ENCODE results near the gene PTGES.
"Not testable (repeated sequence)": the region's sequence is repeated elsewhere in the genome, so short reads cannot be mapped to it uniquely, and the experiment has no call there.

PTGES gene

DNA sequence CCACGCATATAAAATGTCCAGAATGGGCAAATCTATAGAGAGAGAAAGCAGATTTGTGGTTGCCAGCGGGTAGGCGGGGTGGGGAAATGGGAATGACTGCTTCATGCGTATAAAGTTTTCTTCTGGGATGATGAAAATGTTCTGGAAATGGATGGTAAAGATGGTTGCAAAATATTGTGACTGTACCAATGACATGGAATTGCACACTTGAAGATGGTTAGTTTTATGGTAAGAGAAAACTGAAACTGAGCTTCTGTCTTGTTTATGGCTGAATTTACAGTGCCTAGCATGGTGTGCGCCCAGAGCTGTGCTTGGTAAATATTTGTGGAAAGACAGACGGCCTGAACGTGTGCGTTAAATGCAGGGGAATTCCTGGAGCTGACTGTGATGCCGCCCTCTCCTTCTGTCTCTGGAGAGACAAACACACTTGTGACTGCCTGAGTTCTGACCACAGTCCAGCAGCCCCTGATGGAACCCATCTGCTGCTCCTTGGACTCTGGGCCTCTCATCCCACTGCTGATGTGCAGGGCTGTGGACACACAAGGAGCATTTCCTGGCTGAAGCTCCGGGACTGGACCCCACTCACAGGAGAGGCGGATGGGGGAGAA lies 8.6 kb upstream of the PTGES start:
- in situ Hi-C loops (cut with MboI; ENCODE audit: low pct_unique_long_range_greater_than_20kb, low sequenced_read_pairs, unreplicated experiment): no loop called here
- TF ChIP-seq, protein P1, sequence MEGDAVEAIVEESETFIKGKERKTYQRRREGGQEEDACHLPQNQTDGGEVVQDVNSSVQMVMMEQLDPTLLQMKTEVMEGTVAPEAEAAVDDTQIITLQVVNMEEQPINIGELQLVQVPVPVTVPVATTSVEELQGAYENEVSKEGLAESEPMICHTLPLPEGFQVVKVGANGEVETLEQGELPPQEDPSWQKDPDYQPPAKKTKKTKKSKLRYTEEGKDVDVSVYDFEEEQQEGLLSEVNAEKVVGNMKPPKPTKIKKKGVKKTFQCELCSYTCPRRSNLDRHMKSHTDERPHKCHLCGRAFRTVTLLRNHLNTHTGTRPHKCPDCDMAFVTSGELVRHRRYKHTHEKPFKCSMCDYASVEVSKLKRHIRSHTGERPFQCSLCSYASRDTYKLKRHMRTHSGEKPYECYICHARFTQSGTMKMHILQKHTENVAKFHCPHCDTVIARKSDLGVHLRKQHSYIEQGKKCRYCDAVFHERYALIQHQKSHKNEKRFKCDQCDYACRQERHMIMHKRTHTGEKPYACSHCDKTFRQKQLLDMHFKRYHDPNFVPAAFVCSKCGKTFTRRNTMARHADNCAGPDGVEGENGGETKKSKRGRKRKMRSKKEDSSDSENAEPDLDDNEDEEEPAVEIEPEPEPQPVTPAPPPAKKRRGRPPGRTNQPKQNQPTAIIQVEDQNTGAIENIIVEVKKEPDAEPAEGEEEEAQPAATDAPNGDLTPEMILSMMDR (IDR thresholded peaks at IDR 0.05; ENCODE audit: extremely low read depth, insufficient read depth, missing control alignments): no peak
- DNase-seq (ENCODE audit: low spot score): no peak

DNA sequence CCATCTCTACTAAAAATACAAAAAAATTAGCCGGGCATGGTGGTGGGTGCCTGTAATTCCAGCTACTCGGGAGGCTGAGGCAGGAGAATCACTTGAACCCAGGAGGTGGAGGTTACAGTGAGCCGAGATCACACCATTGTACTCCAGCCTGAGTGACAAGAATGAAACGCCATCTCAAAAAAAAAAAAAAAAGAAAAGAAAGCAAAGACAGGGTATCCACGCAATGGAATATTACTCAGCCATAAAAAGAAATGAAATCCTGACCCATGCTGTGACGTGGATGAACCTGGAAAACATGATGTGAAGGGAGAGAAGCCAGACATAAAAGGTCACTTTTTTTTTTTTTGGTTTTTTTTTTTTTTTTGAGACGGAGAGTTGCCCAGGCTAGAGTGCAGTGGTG lies 7.9 kb upstream of the PTGES start:
- DNase-seq (ENCODE audit: low spot score); in situ Hi-C loops (cut with MboI; ENCODE audit: low pct_unique_long_range_greater_than_20kb, low sequenced_read_pairs, unreplicated experiment): not testable (repeated sequence)

DNA sequence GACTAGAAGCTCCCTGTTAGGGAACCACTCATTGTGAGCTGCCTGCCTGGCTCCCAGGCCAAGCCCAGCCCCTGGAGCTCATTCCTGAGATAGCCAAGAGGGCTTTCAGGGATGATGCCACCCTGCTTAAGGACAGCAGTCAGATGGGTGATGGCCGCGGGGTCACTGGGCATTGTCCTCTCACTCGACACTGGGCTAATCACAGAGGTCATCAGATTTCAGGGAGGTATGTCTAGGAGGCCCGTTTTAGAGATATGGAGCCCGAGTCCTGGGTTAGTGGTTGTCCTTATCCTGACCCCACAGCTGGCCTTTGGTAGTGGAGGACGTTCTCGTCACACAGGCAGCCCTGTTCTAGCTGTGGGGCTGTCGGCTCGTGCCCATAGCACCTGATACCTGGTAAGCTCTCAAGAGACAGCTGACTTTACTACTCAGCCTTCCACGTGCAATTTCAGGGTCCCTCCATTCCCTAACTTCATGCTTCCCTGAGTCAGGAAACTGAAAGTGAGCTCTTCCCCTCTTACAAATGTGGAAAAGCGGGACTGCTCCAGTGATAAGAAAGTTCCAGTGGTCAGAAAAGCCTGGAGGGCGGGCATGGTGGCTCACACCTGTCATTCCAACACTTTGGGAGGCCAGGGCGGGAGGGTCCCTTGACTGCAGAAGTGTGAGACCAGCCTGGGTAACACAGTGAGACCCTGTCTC lies 7.1 kb upstream of the PTGES start:
- TF ChIP-seq, protein P1 (IDR thresholded peaks at IDR 0.05; ENCODE audit: extremely low read depth, insufficient read depth, missing control alignments): no peak
- DNase-seq (ENCODE audit: low spot score): no peak
- in situ Hi-C loops (cut with MboI; ENCODE audit: low pct_unique_long_range_greater_than_20kb, low sequenced_read_pairs, unreplicated experiment): no loop called here

DNA sequence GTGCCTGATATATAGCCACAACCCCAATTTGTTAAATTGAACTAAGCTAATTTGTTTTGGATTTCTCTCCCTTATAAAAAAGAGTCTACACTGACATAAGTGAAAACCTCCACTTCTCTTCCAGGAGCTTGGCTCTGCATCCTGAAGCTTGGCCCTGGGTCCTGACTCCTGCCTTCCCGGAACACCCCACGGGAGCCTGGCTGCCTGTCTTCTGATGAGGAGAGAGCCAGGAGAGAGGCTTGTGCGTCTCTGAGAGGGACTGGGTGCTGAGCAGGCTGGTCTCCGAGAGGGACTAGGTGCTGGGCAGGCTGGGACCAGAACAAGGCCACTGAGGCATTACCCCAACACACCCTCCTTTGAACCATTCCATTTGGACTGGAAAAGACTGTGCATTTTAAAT lies 6.5 kb upstream of the PTGES start:
- TF ChIP-seq, protein P1 (IDR thresholded peaks at IDR 0.05; ENCODE audit: extremely low read depth, insufficient read depth, missing control alignments): no peak

DNA sequence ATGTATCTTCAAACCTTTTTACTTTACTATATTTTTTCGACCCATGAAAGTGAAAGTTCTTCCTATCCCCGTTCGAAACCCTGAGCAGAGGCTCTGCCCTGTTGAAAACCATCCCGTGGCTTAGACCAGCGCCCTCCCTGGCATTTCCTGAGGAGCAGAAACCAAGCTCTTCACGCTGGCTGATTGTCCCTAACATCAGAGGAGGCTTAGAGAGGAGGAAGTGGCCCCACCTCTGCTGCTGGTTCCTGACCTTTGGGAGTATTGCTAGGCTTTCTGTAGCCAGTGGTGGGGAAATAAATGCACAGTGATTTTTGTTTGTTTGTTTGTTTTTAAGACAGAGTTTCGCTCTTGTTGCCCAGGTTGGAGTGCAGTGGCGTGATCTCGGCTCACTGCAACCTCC lies 4.2 kb upstream of the PTGES start:
- TF ChIP-seq, protein P1 (IDR thresholded peaks at IDR 0.05; ENCODE audit: extremely low read depth, insufficient read depth, missing control alignments): no peak
- no peak for DNase-seq (ENCODE audit: low spot score)
- in situ Hi-C loops (cut with MboI; ENCODE audit: low pct_unique_long_range_greater_than_20kb, low sequenced_read_pairs, unreplicated experiment): no loop called here

More for the DNA sequence above, 6.5 kb upstream of the PTGES start:
- in situ Hi-C loops (cut with MboI; ENCODE audit: low pct_unique_long_range_greater_than_20kb, low sequenced_read_pairs, unreplicated experiment): no loop called here
- DNase-seq (ENCODE audit: low spot score): no peak

DNA sequence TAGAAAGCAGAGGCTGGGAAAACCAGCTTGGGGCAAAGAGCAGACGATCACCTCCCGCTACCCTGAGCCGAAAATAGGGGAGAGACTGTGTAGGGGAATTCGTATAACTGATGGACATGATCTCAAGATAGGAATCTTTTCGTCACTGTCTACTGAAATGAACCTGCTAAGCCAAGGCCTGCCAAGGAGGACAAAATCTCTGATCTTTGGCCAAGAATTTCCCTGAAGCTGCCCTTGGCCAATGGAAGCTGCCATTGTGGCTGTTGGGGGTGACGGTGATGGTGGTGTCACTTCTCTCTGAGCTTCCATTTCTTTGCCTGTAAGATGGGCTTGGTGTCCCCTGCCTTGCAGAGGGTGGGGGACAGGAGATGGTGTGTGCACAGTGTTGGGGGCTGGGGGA lies 3.3 kb upstream of the PTGES start:
- in situ Hi-C loops (cut with MboI; ENCODE audit: low pct_unique_long_range_greater_than_20kb, low sequenced_read_pairs, unreplicated experiment): no loop called here
- DNase-seq (ENCODE audit: low spot score): no peak
- TF ChIP-seq, protein P1 (IDR thresholded peaks at IDR 0.05; ENCODE audit: extremely low read depth, insufficient read depth, missing control alignments): no peak

DNA sequence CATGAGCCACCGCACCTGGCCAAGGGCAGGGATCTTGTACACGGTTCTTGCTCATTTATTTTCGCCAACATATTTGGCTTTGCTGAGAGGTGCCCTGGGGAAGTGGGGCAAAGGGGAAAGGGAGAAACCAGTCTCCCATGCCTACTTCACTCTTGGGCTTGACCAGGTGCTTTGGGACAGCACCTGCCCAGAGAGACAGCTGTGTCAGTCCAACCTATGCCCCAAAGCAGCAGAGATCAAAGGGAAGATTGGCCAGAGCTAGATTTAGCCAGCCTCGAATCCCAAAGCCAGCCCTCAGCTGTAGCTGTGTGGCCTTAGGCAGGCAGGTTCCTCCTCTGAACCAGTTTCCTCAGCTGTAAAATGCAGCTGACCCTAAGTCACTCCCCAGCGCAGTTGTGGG lies 2.3 kb upstream of the PTGES start:
- TF ChIP-seq, protein P1 (IDR thresholded peaks at IDR 0.05; ENCODE audit: extremely low read depth, insufficient read depth, missing control alignments): no peak
- no peak for DNase-seq (ENCODE audit: low spot score)
- in situ Hi-C loops (cut with MboI; ENCODE audit: low pct_unique_long_range_greater_than_20kb, low sequenced_read_pairs, unreplicated experiment): no loop called here
